DOHH2 (cell line): ENCODE data around the gene SUDS3.

Source experiments
- EZH2phosphoT487 ChIP-seq: fragments of 200-600 bp; sonication (generic); IDR thresholded peaks from 2 replicates; pipeline ENCODE4 v1.6.1; 2017; ENCODE audit warnings: borderline replicate concordance, mild to moderate bottlenecking, antibody characterized with exemption, low read length, moderate library complexity, mixed read lengths
- TF ChIP-seq, protein P1 (sequence below): fragments of 200-600 bp; sonication (generic); IDR thresholded peaks from one replicate; pipeline ENCODE4 v1.5.1; 2014; ENCODE audit warnings: antibody characterized with exemption, mild to moderate bottlenecking, low read depth, low read length; ENCODE audit not compliant: poor library complexity, severe bottlenecking

DNA sequence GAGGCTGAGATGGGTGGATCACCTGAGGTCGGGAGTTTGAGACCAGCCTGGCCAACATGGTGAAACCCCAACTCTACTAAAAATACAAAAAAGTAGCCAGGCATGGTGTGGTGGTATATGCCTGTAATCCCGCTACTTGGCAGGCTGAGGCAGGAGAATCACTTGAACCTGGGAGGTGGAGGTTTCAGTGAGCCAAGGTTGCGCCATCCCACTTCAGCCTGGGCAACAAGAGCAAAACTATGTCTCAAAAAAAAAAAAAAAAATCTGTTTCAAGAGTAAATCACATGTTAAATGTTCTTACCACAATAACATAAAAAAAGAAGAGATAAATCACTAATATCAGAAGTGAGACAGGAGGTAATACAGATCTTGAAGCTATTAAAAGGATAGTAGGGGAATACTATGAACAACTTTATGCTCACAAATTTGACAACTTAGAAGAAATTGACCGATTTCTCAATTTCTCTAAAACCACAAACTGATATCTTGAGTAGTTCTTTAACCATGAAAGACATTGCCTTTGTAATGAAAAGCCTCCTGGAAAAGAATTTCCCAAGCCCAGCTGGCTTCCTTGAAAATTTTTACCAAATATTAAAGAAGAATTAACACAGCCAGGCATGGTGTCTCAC lies 41.3 kb upstream of the SUDS3 start:
- TF ChIP-seq, protein P1, sequence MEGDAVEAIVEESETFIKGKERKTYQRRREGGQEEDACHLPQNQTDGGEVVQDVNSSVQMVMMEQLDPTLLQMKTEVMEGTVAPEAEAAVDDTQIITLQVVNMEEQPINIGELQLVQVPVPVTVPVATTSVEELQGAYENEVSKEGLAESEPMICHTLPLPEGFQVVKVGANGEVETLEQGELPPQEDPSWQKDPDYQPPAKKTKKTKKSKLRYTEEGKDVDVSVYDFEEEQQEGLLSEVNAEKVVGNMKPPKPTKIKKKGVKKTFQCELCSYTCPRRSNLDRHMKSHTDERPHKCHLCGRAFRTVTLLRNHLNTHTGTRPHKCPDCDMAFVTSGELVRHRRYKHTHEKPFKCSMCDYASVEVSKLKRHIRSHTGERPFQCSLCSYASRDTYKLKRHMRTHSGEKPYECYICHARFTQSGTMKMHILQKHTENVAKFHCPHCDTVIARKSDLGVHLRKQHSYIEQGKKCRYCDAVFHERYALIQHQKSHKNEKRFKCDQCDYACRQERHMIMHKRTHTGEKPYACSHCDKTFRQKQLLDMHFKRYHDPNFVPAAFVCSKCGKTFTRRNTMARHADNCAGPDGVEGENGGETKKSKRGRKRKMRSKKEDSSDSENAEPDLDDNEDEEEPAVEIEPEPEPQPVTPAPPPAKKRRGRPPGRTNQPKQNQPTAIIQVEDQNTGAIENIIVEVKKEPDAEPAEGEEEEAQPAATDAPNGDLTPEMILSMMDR: no peak
- no peak for TF ChIP-seq EZH2phosphoT487
